HCT116 (cell line): ENCODE results near the gene ADAMTS1. TPM values are rescaled to one million over a fixed set of nuclear protein-coding genes. Genes with fewer than 3 reads are reported as not detected.

ENCODE experiments used
- ATAC-seq: fragments of 200-7000 bp; cut with Tn5 transposase; 2 replicates; pipeline ENCODE4 v1.9.1; 2020; ENCODE audit warnings: mild to moderate bottlenecking, moderate library complexity
- BruUV-seq: library from RNA; stranded (reverse); fragments of 400-500 nt; replicated peaks from 2 replicates; lab custom pipeline; 2021; lab: Mats Ljungman, UMichigan
- CTCF ChIA-PET: fragments of 300-600 bp; sonication (Branson Sonifier 250); formaldehyde crosslinking; loops from one replicate; lab custom pipeline; 2021; ENCODE audit warnings: antibody characterized with exemption; lab: Charles Lee
- POLR2A ChIA-PET: fragments of 300-600, 350-600 bp; sonication (Branson Sonifier 250); formaldehyde crosslinking; loops from one replicate; lab custom pipeline; 2021; ENCODE audit warnings: antibody characterized with exemption; lab: Charles Lee
- RAD21 ChIA-PET, 2 experiments: fragments of 300-600 bp; sonication (Branson Sonifier 250); formaldehyde crosslinking; loops; one replicate each; lab custom pipeline; 2023; ENCODE audit warnings: low total read pairs in 2 of 2; ENCODE audit not compliant: uncharacterized antibody in 2 of 2, unreplicated experiment in 2 of 2, low non-redundant PET in 1 of 2; lab: Charles Lee
- DNase-seq: peaks from one replicate; pipeline ENCODE4 v3.0.0-alpha.2; 2010; ENCODE audit warnings: low read depth, low spot score
- H2AFZ ChIP-seq: fragments of 200-600 bp; shearing (Covaris generic), sonication (generic); 2 replicates; pipeline ENCODE4 v1.6.1; 2017; ENCODE audit warnings: low read depth, mixed run types, mixed read lengths, antibody characterized with exemption, low read length; ENCODE audit not compliant: poor library complexity, severe bottlenecking
- H3K27ac ChIP-seq: 2 replicates; pipeline ENCODE4 v1.5.1; 2012; ENCODE audit warnings: low read depth, low read length
- H3K27me3 ChIP-seq: fragments of 200-600 bp; sonication (generic); 2 replicates; pipeline ENCODE4 v1.6.1; 2016; ENCODE audit warnings: mixed run types, low read length, mixed read lengths; ENCODE audit not compliant: insufficient read depth
- H3K36me3 ChIP-seq, 2 experiments: fragments of 200-500 bp in 1 of 2; fragments of 200-600 bp in 1 of 2; sonication (Bioruptor generic) in 1 of 2; sonication (generic) in 1 of 2; 2 replicates each; pipeline versions ENCODE4 v1.5.1 to v1.6.1; 2014 to 2016; ENCODE audit warnings: low read length in 2 of 2, inconsistent platforms in 1 of 2, mixed read lengths in 1 of 2, mixed run types in 1 of 2; ENCODE audit not compliant: insufficient read depth in 2 of 2, control insufficient read depth in 1 of 2
- H3K4me1 ChIP-seq, 2 experiments: fragments of 200-600 bp in 1 of 2; sonication (generic) in 1 of 2; 2 replicates each; pipeline versions ENCODE4 v1.5.1 to v1.6.1; 2012 to 2017; ENCODE audit warnings: low read length in 2 of 2, inconsistent platforms in 1 of 2, mild to moderate bottlenecking in 1 of 2, mixed read lengths in 1 of 2, mixed run types in 1 of 2, moderate library complexity in 1 of 2; ENCODE audit not compliant: insufficient read depth in 2 of 2, control insufficient read depth in 1 of 2
- H3K4me2 ChIP-seq: fragments of 200-600 bp; sonication (generic); 2 replicates; pipeline ENCODE4 v1.6.1; 2017; ENCODE audit warnings: mixed run types, low read length, mixed read lengths
- H3K4me3 ChIP-seq, 2 experiments: fragments of 200-600 bp in 1 of 2; sonication (generic) in 1 of 2; replicated peaks in 1 of 2; 2 replicates each; pipeline ENCODE4 v1.5.1; 2011 to 2016; ENCODE audit warnings: low read length in 2 of 2, control low read depth in 1 of 2, low read depth in 1 of 2, mild to moderate bottlenecking in 1 of 2, mixed read lengths in 1 of 2, mixed run types in 1 of 2
- H3K79me2 ChIP-seq: fragments of 200-600 bp; sonication (generic); 2 replicates; pipeline ENCODE4 v1.6.1; 2017; ENCODE audit warnings: mild to moderate bottlenecking, mixed run types, low read length, moderate library complexity, mixed read lengths; ENCODE audit not compliant: insufficient read depth
- H3K9ac ChIP-seq: fragments of 200-600 bp; sonication (generic); 2 replicates; pipeline ENCODE4 v1.6.1; 2016; ENCODE audit warnings: low read length, mixed read lengths
- H3K9me2 ChIP-seq: fragments of 200-600 bp; sonication (generic), shearing (Covaris generic); 2 replicates; pipeline ENCODE4 v1.6.1; 2017; ENCODE audit warnings: mixed run types, mild to moderate bottlenecking, moderate library complexity; ENCODE audit not compliant: insufficient read depth
- H3K9me3 ChIP-seq, 2 experiments: fragments of 200-500 bp in 1 of 2; fragments of 200-600 bp in 1 of 2; sonication (Bioruptor generic) in 1 of 2; sonication (generic) in 1 of 2; 2 replicates each; pipeline ENCODE4 v1.6.1; 2014 to 2017; ENCODE audit warnings: low read length in 2 of 2, mixed read lengths in 2 of 2, inconsistent platforms in 1 of 2, low read depth in 1 of 2, mild to moderate bottlenecking in 1 of 2, mixed run types in 1 of 2, moderate library complexity in 1 of 2; ENCODE audit not compliant: control insufficient read depth in 1 of 2, insufficient read depth in 1 of 2
- H4K20me1 ChIP-seq: fragments of 200-600 bp; sonication (generic), shearing (Covaris generic); 2 replicates; pipeline ENCODE4 v1.6.1; 2017; ENCODE audit warnings: mixed run types, mild to moderate bottlenecking, moderate library complexity; ENCODE audit not compliant: insufficient read depth
- CBX3 ChIP-seq: IDR thresholded peaks from 2 replicates; pipeline ENCODE4 v1.6.1; 2012; ENCODE audit warnings: low read depth
- CEBPB ChIP-seq: IDR thresholded peaks from 2 replicates; pipeline ENCODE4 v1.6.1; 2012; ENCODE audit warnings: low read depth
- CTCF ChIP-seq, 3 experiments: fragments of 200-600 bp in 1 of 3; sonication (generic) in 1 of 3; IDR thresholded peaks in 2 of 3; conservative IDR thresholded peaks in 1 of 3; 2 replicates each; pipeline ENCODE4 v1.5.1; 2012 to 2017; ENCODE audit warnings: low read depth in 2 of 3, low read length in 2 of 3, antibody characterized with exemption in 1 of 3, borderline replicate concordance in 1 of 3, control low read depth in 1 of 3, mild to moderate bottlenecking in 1 of 3, mixed read lengths in 1 of 3, mixed run types in 1 of 3, moderate library complexity in 1 of 3; ENCODE audit not compliant: insufficient read depth in 1 of 3
- EGR1 ChIP-seq: IDR thresholded peaks from 2 replicates; pipeline ENCODE4 v1.6.1; 2012; ENCODE audit warnings: low read depth
- ELF1 ChIP-seq: IDR thresholded peaks from 2 replicates; pipeline ENCODE4 v1.6.1; 2012; ENCODE audit warnings: low read depth, borderline replicate concordance
- EZH2 ChIP-seq: fragments of 200-600 bp; sonication (generic); IDR thresholded peaks from 2 replicates; pipeline ENCODE4 v1.6.1; 2017; ENCODE audit warnings: antibody characterized with exemption, mixed run types
- FOSL1 ChIP-seq: IDR thresholded peaks from 2 replicates; pipeline ENCODE4 v1.6.1; 2012; ENCODE audit warnings: low read depth
- JUND ChIP-seq: IDR thresholded peaks from 2 replicates; pipeline ENCODE4 v1.6.1; 2012
- POLR2A ChIP-seq: IDR thresholded peaks from 2 replicates; pipeline ENCODE4 v1.7.0; 2011; ENCODE audit warnings: borderline replicate concordance; ENCODE audit not compliant: insufficient read depth, insufficient read length; ENCODE audit errors: extremely low read depth
- POLR2AphosphoS5 ChIP-seq: IDR thresholded peaks from 2 replicates; pipeline ENCODE4 v1.6.1; 2011; ENCODE audit warnings: mild to moderate bottlenecking, low read depth, low read length, moderate library complexity
- RAD21 ChIP-seq: IDR thresholded peaks from 2 replicates; pipeline ENCODE4 v1.6.1; 2012; ENCODE audit warnings: low read depth, mild to moderate bottlenecking
- SRF ChIP-seq: IDR thresholded peaks from 2 replicates; pipeline ENCODE4 v1.6.1; 2012; ENCODE audit warnings: low read depth
- ZBTB33 ChIP-seq: IDR thresholded peaks from 2 replicates; pipeline ENCODE4 v1.6.1; 2011; ENCODE audit warnings: mild to moderate bottlenecking, low read length, moderate library complexity; ENCODE audit not compliant: insufficient replicate concordance; ENCODE audit errors: extremely low read depth
- ZFX ChIP-seq: fragments of 450-650 bp; IDR thresholded peaks from 2 replicates; pipeline ENCODE4 v1.6.1; 2017
- intact Hi-C: fragments of 100-400 bp; cut with micrococcal nuclease; formaldehyde crosslinking; loops from 2 replicates; pipeline ENCODE4 v1.10.0; 2022
- total RNA-seq: library from RNA; stranded (reverse); gene quantifications from one replicate; pipeline ENCODE4 v1.2.1, GENCODE V29; 2021; ENCODE audit not compliant: unreplicated experiment
- TF ChIP-seq, protein P1 (sequence below): IDR thresholded peaks from 2 replicates; pipeline ENCODE4 v1.6.1; 2012; ENCODE audit warnings: low read depth

Gene ADAMTS1
- total RNA-seq, 1 experiment from 2014 or later: 0.98 TPM

GRCh38 chr21:26887251-26887650 lies 42.0 kb upstream of the ADAMTS1 start:
- DNase-seq (no peak), ATAC-seq (no peak)
- no peaks in the 10 kb centered on the region for H4K20me1 ChIP-seq
- ChIA-PET CTCF (no interaction called here), POLR2A (no interaction called here), RAD21 (no interaction called here)
- no peaks in the 10 kb centered on the region for H3K4me1 ChIP-seq
- no peaks in the 10 kb centered on the region for H3K9me2 ChIP-seq
- intact Hi-C loops: no loop called here
- no peak overlapping the region for H2AFZ ChIP-seq
- H3K9me3 ChIP-seq: peaks cover 25% of the 10 kb centered on the region in 2 experiments; a peak in 2 of 4 replicates
- H3K9ac ChIP-seq: no peak overlapping the region
- no TSS peak for BruUV-seq
- H3K4me2 ChIP-seq: no peak overlapping the region
- no peak overlapping the region for H3K27ac ChIP-seq
- H3K36me3 ChIP-seq: no peaks in the 10 kb centered on the region
- no peak overlapping the region for H3K4me3 ChIP-seq
- no peaks in the 10 kb centered on the region for H3K79me2 ChIP-seq
- TF ChIP-seq EGR1: no peak
- TF ChIP-seq CBX3: no peak
- TF ChIP-seq, protein P1, sequence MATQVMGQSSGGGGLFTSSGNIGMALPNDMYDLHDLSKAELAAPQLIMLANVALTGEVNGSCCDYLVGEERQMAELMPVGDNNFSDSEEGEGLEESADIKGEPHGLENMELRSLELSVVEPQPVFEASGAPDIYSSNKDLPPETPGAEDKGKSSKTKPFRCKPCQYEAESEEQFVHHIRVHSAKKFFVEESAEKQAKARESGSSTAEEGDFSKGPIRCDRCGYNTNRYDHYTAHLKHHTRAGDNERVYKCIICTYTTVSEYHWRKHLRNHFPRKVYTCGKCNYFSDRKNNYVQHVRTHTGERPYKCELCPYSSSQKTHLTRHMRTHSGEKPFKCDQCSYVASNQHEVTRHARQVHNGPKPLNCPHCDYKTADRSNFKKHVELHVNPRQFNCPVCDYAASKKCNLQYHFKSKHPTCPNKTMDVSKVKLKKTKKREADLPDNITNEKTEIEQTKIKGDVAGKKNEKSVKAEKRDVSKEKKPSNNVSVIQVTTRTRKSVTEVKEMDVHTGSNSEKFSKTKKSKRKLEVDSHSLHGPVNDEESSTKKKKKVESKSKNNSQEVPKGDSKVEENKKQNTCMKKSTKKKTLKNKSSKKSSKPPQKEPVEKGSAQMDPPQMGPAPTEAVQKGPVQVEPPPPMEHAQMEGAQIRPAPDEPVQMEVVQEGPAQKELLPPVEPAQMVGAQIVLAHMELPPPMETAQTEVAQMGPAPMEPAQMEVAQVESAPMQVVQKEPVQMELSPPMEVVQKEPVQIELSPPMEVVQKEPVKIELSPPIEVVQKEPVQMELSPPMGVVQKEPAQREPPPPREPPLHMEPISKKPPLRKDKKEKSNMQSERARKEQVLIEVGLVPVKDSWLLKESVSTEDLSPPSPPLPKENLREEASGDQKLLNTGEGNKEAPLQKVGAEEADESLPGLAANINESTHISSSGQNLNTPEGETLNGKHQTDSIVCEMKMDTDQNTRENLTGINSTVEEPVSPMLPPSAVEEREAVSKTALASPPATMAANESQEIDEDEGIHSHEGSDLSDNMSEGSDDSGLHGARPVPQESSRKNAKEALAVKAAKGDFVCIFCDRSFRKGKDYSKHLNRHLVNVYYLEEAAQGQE: no peak
- no peak for TF ChIP-seq SRF
- no peak for TF ChIP-seq FOSL1
- TF ChIP-seq POLR2AphosphoS5: no peak
- H3K27me3 ChIP-seq: no peaks in the 10 kb centered on the region

DNA sequence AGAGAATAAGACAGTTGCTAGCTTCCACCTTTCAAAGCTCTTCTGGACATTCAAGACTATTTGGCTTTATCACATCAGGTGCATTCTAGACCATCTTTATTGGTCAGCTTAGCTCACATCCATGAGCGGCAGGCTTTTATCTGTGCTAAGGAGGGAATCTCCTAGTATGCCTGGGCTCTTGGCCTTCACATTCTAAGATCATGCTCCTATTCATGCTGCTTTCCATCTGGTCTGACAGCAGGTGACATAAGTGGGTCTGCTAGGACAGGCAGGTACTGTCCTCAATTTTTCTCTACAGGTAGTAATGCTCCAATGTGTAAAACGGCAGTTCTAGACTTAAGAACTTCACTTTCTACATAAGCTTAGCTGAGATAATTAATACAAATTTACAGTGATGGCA lies 39.2 kb upstream of the ADAMTS1 start:
- POLR2A ChIA-PET: no interaction called here
- H3K79me2 ChIP-seq: no peaks in the 10 kb centered on the region
- H2AFZ ChIP-seq: no peak overlapping the region
- H3K9ac ChIP-seq: no peak overlapping the region
- no peaks in the 10 kb centered on the region for H3K4me1 ChIP-seq
- ATAC-seq (no peak), DNase-seq (no peak)
- CTCF ChIA-PET: no interaction called here
- no peaks in the 10 kb centered on the region for H4K20me1 ChIP-seq
- H3K9me2 ChIP-seq: no peaks in the 10 kb centered on the region
- H3K4me3 ChIP-seq: no peak overlapping the region
- H3K36me3 ChIP-seq: no peaks in the 10 kb centered on the region
- intact Hi-C loops: no loop called here
- H3K9me3 ChIP-seq: peaks cover 20 to 26% of the 10 kb centered on the region in 2 experiments; a peak in 2 of 4 replicates
- no peak overlapping the region for H3K4me2 ChIP-seq
- BruUV-seq: no TSS peak
- RAD21 ChIA-PET: no interaction called here
- H3K27me3 ChIP-seq: no peaks in the 10 kb centered on the region
- no peak overlapping the region for H3K27ac ChIP-seq
- TF ChIP-seq ZFX: no peak
- no peak for TF ChIP-seq SRF
- TF ChIP-seq ELF1: no peak
- no peak for TF ChIP-seq ZBTB33
- TF ChIP-seq POLR2AphosphoS5: no peak
- no peak for TF ChIP-seq FOSL1
- no peak for TF ChIP-seq EGR1
- TF ChIP-seq CTCF (IDR thresholded peaks at IDR 0.05 in 2 of 3, conservative IDR thresholded peaks at IDR 0.05 in 1 of 3; ENCODE audit: borderline replicate concordance in 1 of 3, insufficient read depth in 1 of 3, low read depth in 2 of 3, low read length in 2 of 3): no peak
- TF ChIP-seq RAD21: no peak
- TF ChIP-seq POLR2A: no peak
- no peak for TF ChIP-seq EZH2
- TF ChIP-seq CEBPB: no peak
- TF ChIP-seq JUND: no peak
